Liver (tissue), 9 donors: ENCODE measurements around the gene MYO1B. TPM values are rescaled to one million over a fixed set of nuclear protein-coding genes. Genes with fewer than 3 reads are reported as not detected.

Experiments
- DNase-seq: peaks from one replicate; pipeline ENCODE4 v3.0.0-alpha.2; 2017; ENCODE audit warnings: low spot score
- H3K27ac ChIP-seq, 2 donors: one replicate each; pipeline ENCODE4 v1.7.0; 2013; ENCODE audit warnings: inconsistent platforms in 2 of 2, low read length in 2 of 2, control low read depth in 1 of 2, low read depth in 1 of 2, mild to moderate bottlenecking in 1 of 2
- H3K27me3 ChIP-seq, 4 donors: one replicate each; pipeline versions ENCODE4 v1.6.1 to v1.7.0; 2013; ENCODE audit warnings: low read length in 3 of 4, inconsistent platforms in 1 of 4, mild to moderate bottlenecking in 1 of 4, moderate library complexity in 1 of 4; ENCODE audit not compliant: control insufficient read depth in 4 of 4, insufficient read depth in 4 of 4
- H3K36me3 ChIP-seq, 4 donors: one replicate each; pipeline versions ENCODE4 v1.6.1 to v1.7.0; 2013; ENCODE audit warnings: low read length in 3 of 4, mild to moderate bottlenecking in 3 of 4, low read depth in 1 of 4, moderate library complexity in 1 of 4; ENCODE audit not compliant: control insufficient read depth in 4 of 4, insufficient read depth in 3 of 4
- H3K4me1 ChIP-seq, 4 donors: one replicate each; pipeline versions ENCODE4 v1.6.1 to v1.7.0; 2013; ENCODE audit warnings: low read length in 3 of 4, mild to moderate bottlenecking in 3 of 4, moderate library complexity in 1 of 4; ENCODE audit not compliant: control insufficient read depth in 4 of 4, insufficient read depth in 4 of 4
- H3K4me3 ChIP-seq, 3 donors: one replicate each; pipeline versions ENCODE4 v1.6.1 to v1.7.0; 2013; ENCODE audit warnings: low read length in 3 of 3, control low read depth in 1 of 3, low read depth in 1 of 3, mild to moderate bottlenecking in 1 of 3
- H3K9ac ChIP-seq, 2 donors: one replicate each; pipeline ENCODE4 v1.7.0; 2013; ENCODE audit warnings: low read length in 2 of 2, mild to moderate bottlenecking in 2 of 2, moderate library complexity in 2 of 2, control low read depth in 1 of 2, low read depth in 1 of 2
- H3K9me3 ChIP-seq, 4 donors: one replicate each; pipeline versions ENCODE4 v1.6.1 to v1.7.0; 2013; ENCODE audit warnings: low read length in 3 of 4; ENCODE audit not compliant: control insufficient read depth in 4 of 4
- ATF3 ChIP-seq: IDR thresholded peaks from 2 replicates; pipeline ENCODE4 v1.6.1; 2016; ENCODE audit warnings: antibody characterized with exemption
- EGR1 ChIP-seq, 2 donors: IDR thresholded peaks; 2 replicates each; pipeline ENCODE4 v1.6.1; 2016 to 2018; ENCODE audit warnings: antibody characterized with exemption in 2 of 2, low read depth in 2 of 2
- GABPA ChIP-seq, 2 donors: IDR thresholded peaks in 1 of 2; conservative IDR thresholded peaks in 1 of 2; 2 replicates each; pipeline ENCODE4 v1.6.1; 2016; ENCODE audit warnings: antibody characterized with exemption in 2 of 2, mild to moderate bottlenecking in 1 of 2, moderate library complexity in 1 of 2
- HNF4A ChIP-seq, 2 donors: conservative IDR thresholded peaks; 2 replicates each; pipeline ENCODE4 v1.6.1; 2016; ENCODE audit warnings: antibody characterized with exemption in 2 of 2, mild to moderate bottlenecking in 2 of 2
- HNF4G ChIP-seq: IDR thresholded peaks from 2 replicates; pipeline ENCODE4 v1.6.1; 2016; ENCODE audit warnings: antibody characterized with exemption
- JUND ChIP-seq, 2 donors: IDR thresholded peaks; 2 replicates each; pipeline ENCODE4 v1.6.1; 2016; ENCODE audit warnings: antibody characterized with exemption in 2 of 2
- MAX ChIP-seq: IDR thresholded peaks from 2 replicates; pipeline ENCODE4 v1.6.1; 2016; ENCODE audit warnings: antibody characterized with exemption
- NR2F2 ChIP-seq: IDR thresholded peaks from 2 replicates; pipeline ENCODE4 v1.6.1; 2016; ENCODE audit warnings: antibody characterized with exemption
- RAD21 ChIP-seq, 2 donors: IDR thresholded peaks; 2 replicates each; pipeline ENCODE4 v1.6.1; 2016; ENCODE audit warnings: antibody characterized with exemption in 2 of 2, mild to moderate bottlenecking in 2 of 2
- REST ChIP-seq: IDR thresholded peaks from 2 replicates; pipeline ENCODE4 v1.6.1; 2016; ENCODE audit warnings: antibody characterized with exemption, mild to moderate bottlenecking
- RXRA ChIP-seq, 2 donors: IDR thresholded peaks; 2 replicates each; pipeline ENCODE4 v1.6.1; 2017 to 2018; ENCODE audit warnings: antibody characterized with exemption in 2 of 2, mild to moderate bottlenecking in 1 of 2
- TAF1 ChIP-seq: conservative IDR thresholded peaks from 2 replicates; pipeline ENCODE4 v1.6.1; 2016; ENCODE audit warnings: antibody characterized with exemption, mild to moderate bottlenecking
- YY1 ChIP-seq: IDR thresholded peaks from 2 replicates; pipeline ENCODE4 v1.6.1; 2016; ENCODE audit warnings: antibody characterized with exemption, mild to moderate bottlenecking
- WGBS: extraction: QIAGEN DNeasy Blood & Tissue Kit; methylation state at CpG from one replicate; pipeline ENCODE4 v1.1.7; 2013; 5-methylcytosine and 5-hydroxymethylcytosine counted together
- polyA plus RNA-seq, 2 donors: library from polyadenylated mRNA; stranded (reverse) in 1 of 2; unstranded in 1 of 2; fragments of 200-250 nt in 1 of 2; fragments of >200 nt in 1 of 2; fragmentation: Nextera tagmentation in 1 of 2; extraction: Ambion mirVana in 1 of 2; gene quantifications; one replicate each; pipeline versions ENCODE4 v1.2.1 to v1.2.3, GENCODE V29; 2013 to 2015
- total RNA-seq, 2 donors: library from RNA; depleted of rRNA; stranded (reverse); fragments of >200 nt; gene quantifications; one replicate each; pipeline ENCODE4 v1.2.3, GENCODE V29; 2014
- donor health status: healthy.
- donor health status: healthy.
- donor health status: healthy.
- donor health status: healthy.
- donor health status: healthy.

Gene MYO1B
- total and polyA plus RNA-seq, 4 donors = 66.5 to 434 (median 117) TPM

- Histone ChIP-seq H3K27me3 (no peaks in the 10 kb centered on the region), H3K27ac (no peak overlapping the region), H3K36me3 (peaks cover 7 to 73% (median 61%) of the 10 kb centered on the region in 4 donors), H3K9ac (no peak overlapping the region), H3K9me3 (no peaks in the 10 kb centered on the region), H3K4me3 (no peak overlapping the region), H3K4me1 (peaks cover 0 to 15% (median 7%) of the 10 kb centered on the region in 4 donors)
- WGBS = 32% methylated on average over 5 of the region's 5 CpGs
- no peak for DNase-seq
- no peak for TF ChIP-seq TAF1
- peak in 1 of 2 donors; percentile 42 for TF ChIP-seq HNF4A (conservative IDR thresholded peaks at IDR 0.05)
Measured at GRCh38 chr2:191411472-191411871, 166.3 kb downstream of the MYO1B start.

- Histone ChIP-seq H3K27ac (no peak overlapping the region), H3K4me3 (no peak overlapping the region), H3K9me3 (no peaks in the 10 kb centered on the region), H3K27me3 (no peaks in the 10 kb centered on the region), H3K36me3 (peaks cover 7 to 74% (median 58%) of the 10 kb centered on the region in 4 donors), H3K9ac (no peak overlapping the region), H3K4me1 (peaks cover 0 to 19% (median 7%) of the 10 kb centered on the region in 4 donors)
- DNase-seq = no peak
- WGBS = 88% methylated on average over 2 of the region's 2 CpGs
- no peak for TF ChIP-seq RXRA (IDR thresholded peaks at IDR 0.05)
- no peak for TF ChIP-seq EGR1 (IDR thresholded peaks at IDR 0.05; ENCODE audit: low read depth in 2 of 2)
- TF ChIP-seq HNF4A (conservative IDR thresholded peaks at IDR 0.05) = no peak
- TF ChIP-seq JUND (IDR thresholded peaks at IDR 0.05) = no peak
Measured at GRCh38 chr2:191412353-191412752, 167.1 kb downstream of the MYO1B start.

- no peak overlapping the region for H3K27ac ChIP-seq
- peaks cover 3 to 29% (median 13%) of the 10 kb centered on the region in 4 donors for H3K4me1 ChIP-seq
- no peak overlapping the region for H3K4me3 ChIP-seq
- peaks cover 4 to 57% (median 40%) of the 10 kb centered on the region in 4 donors for H3K36me3 ChIP-seq
- no peaks in the 10 kb centered on the region for H3K27me3 ChIP-seq
- TF ChIP-seq NR2F2 (no peak), EGR1 (IDR thresholded peaks at IDR 0.05; ENCODE audit: low read depth in 2 of 2) (no peak), HNF4G (no peak), RAD21 (IDR thresholded peaks at IDR 0.05) (no peak), MAX (no peak), ATF3 (no peak), YY1 (no peak), REST (no peak), GABPA (IDR thresholded peaks at IDR 0.05 in 1 of 2, conservative IDR thresholded peaks at IDR 0.05 in 1 of 2) (no peak), HNF4A (conservative IDR thresholded peaks at IDR 0.05) (no peak)
- no peaks in the 10 kb centered on the region for H3K9me3 ChIP-seq
- DNase-seq = no peak
- H3K9ac ChIP-seq = no peak overlapping the region
Measured at GRCh38 chr2:191415101-191415500, 169.9 kb downstream of the MYO1B start.
